RWPE2 (cell line): Measurements from ENCODE around the gene TBCK.

Experiments used
- ATAC-seq: fragments of 200-7000 bp; cut with Tn5 transposase; 3 replicates; pipeline ENCODE4 v1.9.1; 2021; ENCODE audit warnings: low read depth
- DNase-seq: peaks from one replicate; pipeline ENCODE4 v3.0.0-alpha.2; 2020; ENCODE audit warnings: low spot score
- H3K27ac ChIP-seq: fragments of 450-650 bp; 2 replicates; pipeline ENCODE4 v1.5.1; 2017; ENCODE audit warnings: mild to moderate bottlenecking; ENCODE audit not compliant: poor library complexity, severe bottlenecking
- H3K27me3 ChIP-seq: fragments of 250-450 bp; sonication (Bioruptor Pico); 2 replicates; pipeline ENCODE4 v1.5.1; 2021; ENCODE audit warnings: mild to moderate bottlenecking, moderate library complexity; ENCODE audit not compliant: insufficient read depth, poor library complexity, severe bottlenecking
- H3K36me3 ChIP-seq: fragments of 250-450 bp; sonication (Bioruptor Pico); 2 replicates; pipeline ENCODE4 v1.5.1; 2020; ENCODE audit warnings: low read depth, mild to moderate bottlenecking, moderate library complexity
- H3K4me1 ChIP-seq: fragments of 250-450 bp; sonication (Bioruptor Pico); 2 replicates; pipeline ENCODE4 v1.5.1; 2021; ENCODE audit warnings: mild to moderate bottlenecking, moderate library complexity; ENCODE audit not compliant: insufficient read depth, poor library complexity, severe bottlenecking
- H3K4me3 ChIP-seq: fragments of 250-450 bp; sonication (Bioruptor Pico); 2 replicates; pipeline ENCODE4 v1.5.1; 2021; ENCODE audit warnings: mild to moderate bottlenecking, moderate library complexity; ENCODE audit not compliant: severe bottlenecking
- H3K9me3 ChIP-seq: fragments of 250-450 bp; sonication (Bioruptor Pico); 2 replicates; pipeline ENCODE4 v1.5.1; 2021; ENCODE audit warnings: mild to moderate bottlenecking, moderate library complexity; ENCODE audit not compliant: severe bottlenecking
- CTCF ChIP-seq: fragments of 450-650 bp; IDR thresholded peaks from one replicate; pipeline ENCODE4 v1.5.1; 2017; ENCODE audit warnings: mild to moderate bottlenecking, moderate library complexity; ENCODE audit not compliant: poor library complexity, severe bottlenecking

Gene TBCK

GRCh38 chr4:106022454-106022853 is 293.6 kb downstream of the TBCK start:
- H3K27ac ChIP-seq: no peak overlapping the region
- no peaks in the 10 kb centered on the region for H3K4me1 ChIP-seq
- no peaks in the 10 kb centered on the region for H3K27me3 ChIP-seq
- ATAC-seq: no peak
- no peak for TF ChIP-seq CTCF
- H3K9me3 ChIP-seq: no peaks in the 10 kb centered on the region
- H3K4me3 ChIP-seq: no peak overlapping the region
- DNase-seq: no peak
- H3K36me3 ChIP-seq: no peaks in the 10 kb centered on the region

DNA sequence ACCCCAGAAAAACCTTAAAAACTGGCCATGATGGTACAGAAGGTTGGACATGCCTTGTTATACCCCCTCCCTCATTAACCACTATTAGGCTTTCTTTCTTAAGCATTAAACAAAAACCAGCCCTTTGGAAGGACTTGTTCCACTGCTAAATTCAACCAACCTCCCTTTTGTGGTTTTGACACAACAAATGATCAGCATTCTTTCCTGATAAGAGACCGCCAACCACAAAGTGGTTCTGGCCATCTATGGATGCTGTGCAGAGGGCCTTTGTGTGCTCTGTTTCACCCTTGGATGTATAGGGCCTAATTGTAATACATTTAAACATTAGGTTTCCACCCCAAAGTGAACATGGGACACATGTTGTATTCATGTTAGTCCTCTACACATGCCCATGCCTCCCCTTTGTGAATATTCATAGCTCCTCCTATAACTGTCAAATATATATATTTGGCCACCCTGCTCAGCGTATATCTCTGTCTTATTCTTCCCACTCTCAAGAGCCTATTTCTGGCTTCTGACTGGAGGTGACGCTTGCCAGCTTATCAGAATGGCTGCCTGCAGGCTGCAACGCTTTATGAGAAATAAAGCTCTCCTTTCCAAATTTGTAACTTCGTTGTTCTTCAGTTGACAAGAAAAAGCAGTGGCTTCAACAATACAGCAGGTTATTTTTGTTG is 294.1 kb downstream of the TBCK start:
- no peak for TF ChIP-seq CTCF
- Histone ChIP-seq H3K27ac (no peak overlapping the region), H3K27me3 (no peaks in the 10 kb centered on the region), H3K36me3 (no peaks in the 10 kb centered on the region), H3K4me3 (no peak overlapping the region), H3K9me3 (no peaks in the 10 kb centered on the region), H3K4me1 (no peaks in the 10 kb centered on the region)
- ATAC-seq (no peak), DNase-seq (no peak)

- H3K9me3 ChIP-seq: no peaks in the 10 kb centered on the region
- H3K27ac ChIP-seq: no peak overlapping the region
- H3K4me1 ChIP-seq: no peaks in the 10 kb centered on the region
- DNase-seq (no peak), ATAC-seq (no peak)
- no peaks in the 10 kb centered on the region for H3K36me3 ChIP-seq
- no peaks in the 10 kb centered on the region for H3K27me3 ChIP-seq
- H3K4me3 ChIP-seq: no peak overlapping the region
- no peak for TF ChIP-seq CTCF
These were observed 296.2 kb downstream of the TBCK start for GRCh38 chr4:106019771-106020170.

GRCh38 chr4:106017975-106018374 is 298.0 kb downstream of the TBCK start:
- DNase-seq: no peak
- no peak for TF ChIP-seq CTCF
- no peaks in the 10 kb centered on the region for H3K27me3 ChIP-seq
- H3K4me1 ChIP-seq: no peaks in the 10 kb centered on the region
- no peaks in the 10 kb centered on the region for H3K36me3 ChIP-seq
- H3K9me3 ChIP-seq: no peaks in the 10 kb centered on the region
- ATAC-seq: no peak
- no peak overlapping the region for H3K27ac ChIP-seq
- no peak overlapping the region for H3K4me3 ChIP-seq

- H3K36me3 ChIP-seq: no peaks in the 10 kb centered on the region
- H3K27ac ChIP-seq: no peak overlapping the region
- H3K4me1 ChIP-seq: no peaks in the 10 kb centered on the region
- TF ChIP-seq CTCF: no peak
- no peaks in the 10 kb centered on the region for H3K9me3 ChIP-seq
- H3K27me3 ChIP-seq: no peaks in the 10 kb centered on the region
- no peak for ATAC-seq
- no peak overlapping the region for H3K4me3 ChIP-seq
- DNase-seq: no peak
These were observed 304.6 kb downstream of the TBCK start for GRCh38 chr4:106011387-106011786.
